Gastroesophageal sphincter (tissue), 4 donors: ENCODE data around the gene MED26. TPM values are rescaled to one million over a fixed set of nuclear protein-coding genes. Genes with fewer than 3 reads are reported as not detected.

ENCODE experiments used
- ATAC-seq: fragments of 150-250 bp; one replicate; pipeline ENCODE4 v1.9.1; 2016; ENCODE audit warnings: mild to moderate bottlenecking, moderate library complexity
- H3K27ac ChIP-seq, 4 donors: fragments of 200-600 bp; sonication (generic) in 3 of 4; 1 replicate in 3 of 4; 2 replicates in 1 of 4; pipeline ENCODE4 v1.5.1; 2016 to 2019
- H3K27me3 ChIP-seq: fragments of 200-600 bp; sonication (generic); one replicate; pipeline ENCODE4 v1.5.1; 2019
- H3K36me3 ChIP-seq, 2 donors: fragments of 200-600 bp; sonication (generic); one replicate each; pipeline ENCODE4 v1.5.1; 2019; ENCODE audit warnings: control low read depth in 1 of 2
- H3K4me1 ChIP-seq, 3 donors: fragments of 200-600 bp; sonication (generic); 1 replicate in 2 of 3; 2 replicates in 1 of 3; pipeline ENCODE4 v1.5.1; 2016 to 2019; ENCODE audit warnings: control low read depth in 2 of 3
- H3K4me3 ChIP-seq, 2 donors: fragments of 200-600 bp; sonication (generic); one replicate each; pipeline ENCODE4 v1.5.1; 2019; ENCODE audit warnings: mild to moderate bottlenecking in 1 of 2, moderate library complexity in 1 of 2
- H3K9me3 ChIP-seq, 3 donors: fragments of 200-600 bp; sonication (generic); one replicate each; pipeline ENCODE4 v1.5.1; 2017 to 2019; ENCODE audit warnings: control low read depth in 2 of 3
- CTCF ChIP-seq, 4 experiments: fragments of 200-600 bp in 2 of 4; fragments of 450-650 bp in 2 of 4; sonication (generic) in 1 of 4; IDR thresholded peaks; one replicate each; pipeline ENCODE4 v1.5.1; 2017 to 2019; ENCODE audit warnings: antibody characterized with exemption in 4 of 4, mild to moderate bottlenecking in 2 of 4, moderate library complexity in 2 of 4
- EP300 ChIP-seq: sonication (generic); formaldehyde crosslinking; IDR thresholded peaks from one replicate; pipeline ENCODE4 v1.6.1; 2017; ENCODE audit warnings: antibody characterized with exemption, mild to moderate bottlenecking
- POLR2A ChIP-seq, 2 donors: fragments of 450-650 bp; IDR thresholded peaks; one replicate each; pipeline ENCODE4 v1.6.1; 2017; ENCODE audit warnings: antibody characterized with exemption in 2 of 2, mild to moderate bottlenecking in 2 of 2, moderate library complexity in 1 of 2
- POLR2AphosphoS5 ChIP-seq: sonication (generic); formaldehyde crosslinking; IDR thresholded peaks from one replicate; pipeline ENCODE4 v1.6.1; 2017; ENCODE audit warnings: antibody characterized with exemption
- WGBS, 2 donors: methylation state at CpG; one replicate each; pipeline ENCODE4 v1.1.5; 2018; ENCODE audit warnings: low coverage in 1 of 2; 5-methylcytosine and 5-hydroxymethylcytosine counted together
- total RNA-seq, 4 donors: library from RNA; depleted of rRNA; stranded (reverse); fragments of >200 nt; gene quantifications; one replicate each; pipeline ENCODE4 v1.1.0, GENCODE V29; 2016

The MED26 gene
- total RNA-seq, 4 donors from 2014 or later = 5.8 to 10.5 (median 8.3) TPM

GRCh38 chr19:16627193-16627927 lies 644 bp downstream of the MED26 start:
- H3K27ac ChIP-seq = peak overlapping the region; percentile 79 to 99 (median 96)
- 2% methylated on average over 6 to 7 of the region's 52 CpGs for WGBS, 2 donors
- H3K36me3 ChIP-seq = peaks cover 0 to 47% of the 10 kb centered on the region in 2 donors
- TF ChIP-seq EP300 (no peak), POLR2A (IDR thresholded peaks at IDR 0.05) (no peak), POLR2AphosphoS5 (no peak), CTCF (IDR thresholded peaks at IDR 0.05) (no peak)
- no peaks in the 10 kb centered on the region for H3K27me3 ChIP-seq
- H3K4me3 ChIP-seq = peak overlapping the region; percentile 98 to 99
- peaks cover 2 to 52% (median 32%) of the 10 kb centered on the region in 3 donors for H3K4me1 ChIP-seq
- H3K9me3 ChIP-seq = no peaks in the 10 kb centered on the region
- no peak for ATAC-seq

- TF ChIP-seq EP300 (no peak), CTCF (IDR thresholded peaks at IDR 0.05) (no peak), POLR2A (IDR thresholded peaks at IDR 0.05) (no peak), POLR2AphosphoS5 (no peak)
- ATAC-seq = no peak
- peaks cover 0 to 42% of the 10 kb centered on the region in 2 donors for H3K36me3 ChIP-seq
- WGBS, 2 donors = 0% methylated on average over 6 of the region's 12 CpGs; no CpG with 5 or more reads in 1 of the 2 donors
- peaks cover 2 to 58% (median 32%) of the 10 kb centered on the region in 3 donors for H3K4me1 ChIP-seq
- peak overlapping the region; percentile 98 to 99 for H3K4me3 ChIP-seq
- H3K27me3 ChIP-seq = no peaks in the 10 kb centered on the region
- H3K27ac ChIP-seq = peak overlapping the region in 3 of 4 donors; percentile 95 to 99 (median 98)
- H3K9me3 ChIP-seq = no peaks in the 10 kb centered on the region
Measured at GRCh38 chr19:16626796-16627192, 1.2 kb downstream of the MED26 start.

- 53 to 79% methylated on average over 10 to 11 of the region's 16 CpGs for WGBS, 2 donors
- Histone ChIP-seq H3K4me3 (no peak overlapping the region), H3K27ac (peak overlapping the region in 3 of 4 donors; percentile 19 to 33 (median 22)), H3K27me3 (no peaks in the 10 kb centered on the region), H3K9me3 (no peaks in the 10 kb centered on the region), H3K4me1 (peaks cover 2 to 72% (median 32%) of the 10 kb centered on the region in 3 donors), H3K36me3 (peaks cover 0 to 27% of the 10 kb centered on the region in 2 donors)
- TF ChIP-seq POLR2A (IDR thresholded peaks at IDR 0.05) = no peak
- no peak for ATAC-seq
Measured at GRCh38 chr19:16625163-16625958, 2.6 kb downstream of the MED26 start.

GRCh38 chr19:16624236-16624635 lies 3.8 kb downstream of the MED26 start:
- no peaks in the 10 kb centered on the region for H3K27me3 ChIP-seq
- peaks cover 2 to 76% (median 38%) of the 10 kb centered on the region in 3 donors for H3K4me1 ChIP-seq
- TF ChIP-seq POLR2AphosphoS5 (no peak), EP300 (no peak), POLR2A (IDR thresholded peaks at IDR 0.05) (no peak), CTCF (IDR thresholded peaks at IDR 0.05) (no peak)
- 42 to 73% methylated on average over 3 to 10 of the region's 10 CpGs for WGBS, 2 donors
- peaks cover 0 to 21% of the 10 kb centered on the region in 2 donors for H3K36me3 ChIP-seq
- H3K4me3 ChIP-seq = no peak overlapping the region
- ATAC-seq = no peak
- no peak overlapping the region for H3K27ac ChIP-seq
- no peaks in the 10 kb centered on the region for H3K9me3 ChIP-seq

GRCh38 chr19:16623576-16623975 lies 4.4 kb downstream of the MED26 start:
- no peak for ATAC-seq
- H3K27ac ChIP-seq = no peak overlapping the region

More at GRCh38 chr19:16623576-16623975, 4.4 kb downstream of the MED26 start:
- WGBS, 2 donors = 50 to 61% methylated on average over 1 to 5 of the region's 6 CpGs
- Histone ChIP-seq H3K36me3 (peaks cover 0 to 21% of the 10 kb centered on the region in 2 donors), H3K4me1 (peaks cover 2 to 77% (median 40%) of the 10 kb centered on the region in 3 donors), H3K9me3 (no peaks in the 10 kb centered on the region), H3K4me3 (no peak overlapping the region), H3K27me3 (no peaks in the 10 kb centered on the region)
- TF ChIP-seq CTCF (IDR thresholded peaks at IDR 0.05) (no peak), POLR2AphosphoS5 (no peak), POLR2A (IDR thresholded peaks at IDR 0.05) (no peak), EP300 (no peak)
